ENCODE data around the gene SHPK. TPM values are rescaled to one million over a fixed set of nuclear protein-coding genes. Genes with fewer than 3 reads are reported as not detected.

SHPK gene
- total and polyA plus RNA-seq, 4 donors = 9.3 to 66.6 (median 17.0) TPM

- 90% methylated on average over 27 of the region's 27 CpGs for WGBS
- H3K9me3 ChIP-seq (ENCODE audit: control insufficient read depth in 4 of 4, low read length in 3 of 4) = no peaks in the 10 kb centered on the region
- H3K36me3 ChIP-seq (ENCODE audit: control insufficient read depth in 4 of 4, insufficient read depth in 3 of 4, low read depth in 1 of 4, low read length in 3 of 4) = no peaks in the 10 kb centered on the region
- H3K27ac ChIP-seq (ENCODE audit: low read depth in 1 of 2, low read length in 2 of 2) = no peak overlapping the region
- H3K4me3 ChIP-seq (ENCODE audit: low read depth in 1 of 3, low read length in 3 of 3) = no peak overlapping the region
- H3K4me1 ChIP-seq (ENCODE audit: control insufficient read depth in 4 of 4, insufficient read depth in 4 of 4, low read length in 3 of 4) = no peaks in the 10 kb centered on the region
- TF ChIP-seq ZBTB33 (IDR thresholded peaks at IDR 0.05) = no peak
- no peak for TF ChIP-seq HNF4G (IDR thresholded peaks at IDR 0.05)
- TF ChIP-seq SP1 (IDR thresholded peaks at IDR 0.05) = no peak
- TF ChIP-seq, protein P1, sequence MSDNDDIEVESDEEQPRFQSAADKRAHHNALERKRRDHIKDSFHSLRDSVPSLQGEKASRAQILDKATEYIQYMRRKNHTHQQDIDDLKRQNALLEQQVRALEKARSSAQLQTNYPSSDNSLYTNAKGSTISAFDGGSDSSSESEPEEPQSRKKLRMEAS (IDR thresholded peaks at IDR 0.05) = no peak
- TF ChIP-seq RXRA (IDR thresholded peaks at IDR 0.05) = no peak
- no peak for TF ChIP-seq EGR1 (IDR thresholded peaks at IDR 0.05; ENCODE audit: low read depth in 2 of 2)
- no peak for TF ChIP-seq ATF3 (IDR thresholded peaks at IDR 0.05)
- no peak for TF ChIP-seq RAD21 (IDR thresholded peaks at IDR 0.05)
- H3K9ac ChIP-seq (ENCODE audit: low read depth in 1 of 2, low read length in 2 of 2) = no peak overlapping the region
- no peaks in the 10 kb centered on the region for H3K27me3 ChIP-seq (ENCODE audit: control insufficient read depth in 4 of 4, insufficient read depth in 4 of 4, low read length in 3 of 4)
- no peak for DNase-seq (ENCODE audit: low spot score)
Observed at GRCh38 chr17:3678821-3679530, 42.9 kb upstream of the SHPK start.

DNA sequence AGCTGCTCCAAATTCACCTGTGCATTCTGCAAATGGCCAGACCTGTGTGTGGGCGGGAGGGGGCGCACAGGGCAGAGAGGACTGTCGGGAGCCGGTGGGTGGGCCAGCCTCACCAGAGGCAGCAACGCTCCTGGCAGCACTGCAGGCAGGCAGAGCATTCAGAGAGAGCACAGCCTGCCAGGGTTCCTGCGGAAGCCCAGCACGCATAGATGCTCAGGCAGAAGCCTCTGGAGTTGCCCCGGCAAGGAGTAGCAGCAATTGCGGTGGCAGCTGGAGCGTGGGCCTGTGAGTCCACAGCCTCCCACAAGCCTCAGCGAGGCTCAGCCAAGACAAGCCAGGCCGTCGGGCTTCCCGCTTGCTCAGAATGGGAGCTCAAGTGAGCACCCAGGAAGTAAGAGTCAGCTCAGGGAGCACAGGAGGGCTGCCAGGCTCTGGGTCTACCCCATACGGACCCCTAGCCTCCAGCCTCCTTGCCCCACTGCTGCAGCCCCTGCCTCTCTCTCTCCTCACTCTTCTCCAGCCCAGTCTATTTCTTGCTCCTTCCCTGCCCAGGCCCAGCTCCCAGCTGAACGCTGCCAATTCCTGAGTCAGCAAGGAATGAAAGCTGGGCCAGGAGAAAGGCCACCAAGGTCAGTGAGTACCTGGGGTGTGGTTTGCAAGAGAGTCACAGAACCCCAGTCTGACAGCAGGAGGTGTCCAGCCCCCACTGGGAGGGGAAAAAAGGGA is 42.2 kb upstream of the SHPK start:
- Histone ChIP-seq H3K27ac (ENCODE audit: low read depth in 1 of 2, low read length in 2 of 2) (no peak overlapping the region), H3K4me1 (ENCODE audit: control insufficient read depth in 4 of 4, insufficient read depth in 4 of 4, low read length in 3 of 4) (no peaks in the 10 kb centered on the region), H3K36me3 (ENCODE audit: control insufficient read depth in 4 of 4, insufficient read depth in 3 of 4, low read depth in 1 of 4, low read length in 3 of 4) (no peaks in the 10 kb centered on the region), H3K9me3 (ENCODE audit: control insufficient read depth in 4 of 4, low read length in 3 of 4) (no peaks in the 10 kb centered on the region), H3K27me3 (ENCODE audit: control insufficient read depth in 4 of 4, insufficient read depth in 4 of 4, low read length in 3 of 4) (no peaks in the 10 kb centered on the region), H3K4me3 (ENCODE audit: low read depth in 1 of 3, low read length in 3 of 3) (no peak overlapping the region), H3K9ac (ENCODE audit: low read depth in 1 of 2, low read length in 2 of 2) (no peak overlapping the region)
- 77% methylated on average over 16 of the region's 16 CpGs for WGBS
- no peak for TF ChIP-seq SP1 (IDR thresholded peaks at IDR 0.05)
- no peak for TF ChIP-seq RXRA (IDR thresholded peaks at IDR 0.05)
- TF ChIP-seq GABPA (IDR thresholded peaks at IDR 0.05 in 1 of 2, conservative IDR thresholded peaks at IDR 0.05 in 1 of 2) = no peak
- TF ChIP-seq JUND (IDR thresholded peaks at IDR 0.05) = no peak
- TF ChIP-seq HNF4G (IDR thresholded peaks at IDR 0.05) = no peak
- TF ChIP-seq, protein P1 (IDR thresholded peaks at IDR 0.05) = no peak
- no peak for TF ChIP-seq EGR1 (IDR thresholded peaks at IDR 0.05; ENCODE audit: low read depth in 2 of 2)
- no peak for TF ChIP-seq ZBTB33 (IDR thresholded peaks at IDR 0.05)
- TF ChIP-seq NR2F2 (IDR thresholded peaks at IDR 0.05) = no peak
- TF ChIP-seq HNF4A (conservative IDR thresholded peaks at IDR 0.05) = no peak
- TF ChIP-seq RAD21 (IDR thresholded peaks at IDR 0.05) = no peak
- DNase-seq (ENCODE audit: low spot score) = no peak
